ENCODE results near the gene MIS18BP1.
"Not testable (repeated sequence)": the region's sequence is repeated elsewhere in the genome, so short reads cannot be mapped to it uniquely, and the experiment has no call there.

MIS18BP1 gene

GRCh38 chr14:45246151-45246550 is 6.9 kb downstream of the MIS18BP1 start:
- no peak for DNase-seq (ENCODE audit: low read depth)

DNA sequence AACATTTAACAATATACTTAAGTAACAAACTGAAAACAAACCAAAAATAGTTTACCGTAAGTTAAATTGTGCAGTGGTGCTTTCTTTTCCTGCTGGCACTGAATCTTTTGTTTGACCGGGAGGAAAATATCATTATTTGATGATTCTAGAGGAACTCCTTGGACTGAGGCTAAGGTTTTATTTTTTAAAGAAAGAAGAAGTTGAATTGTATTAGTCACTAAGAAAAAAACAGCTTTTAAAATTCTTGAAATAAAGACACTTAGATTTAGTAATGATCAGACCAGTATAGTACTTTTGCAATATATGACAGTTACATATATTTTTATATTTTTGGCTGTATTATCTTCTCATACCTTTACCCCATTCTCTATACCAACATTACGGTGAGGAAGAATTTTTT is 10.3 kb downstream of the MIS18BP1 start:
- DNase-seq (ENCODE audit: low read depth) = no peak

DNA sequence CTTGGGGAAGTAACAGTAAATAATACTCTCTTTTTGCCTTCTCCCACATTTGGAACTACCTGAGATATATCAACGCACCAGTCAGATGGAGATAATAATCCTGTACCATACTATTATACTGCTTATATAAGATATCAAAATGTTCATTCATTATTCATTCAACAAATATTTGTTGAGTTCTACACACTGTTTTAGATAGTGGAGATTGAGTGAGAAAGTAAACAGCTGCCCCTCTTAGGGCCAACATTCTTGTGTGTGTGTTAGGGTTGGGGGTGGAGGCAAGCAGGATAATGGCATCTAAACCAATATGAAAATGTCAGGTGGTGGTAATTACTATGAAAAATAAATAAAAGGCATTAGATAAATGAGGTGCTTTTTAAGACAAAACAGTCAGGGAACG is 14.0 kb downstream of the MIS18BP1 start:
- DNase-seq (ENCODE audit: low read depth) = no peak

GRCh38 chr14:45227566-45227965 is 25.4 kb downstream of the MIS18BP1 start:
- DNase-seq (ENCODE audit: low read depth) = no peak

DNA sequence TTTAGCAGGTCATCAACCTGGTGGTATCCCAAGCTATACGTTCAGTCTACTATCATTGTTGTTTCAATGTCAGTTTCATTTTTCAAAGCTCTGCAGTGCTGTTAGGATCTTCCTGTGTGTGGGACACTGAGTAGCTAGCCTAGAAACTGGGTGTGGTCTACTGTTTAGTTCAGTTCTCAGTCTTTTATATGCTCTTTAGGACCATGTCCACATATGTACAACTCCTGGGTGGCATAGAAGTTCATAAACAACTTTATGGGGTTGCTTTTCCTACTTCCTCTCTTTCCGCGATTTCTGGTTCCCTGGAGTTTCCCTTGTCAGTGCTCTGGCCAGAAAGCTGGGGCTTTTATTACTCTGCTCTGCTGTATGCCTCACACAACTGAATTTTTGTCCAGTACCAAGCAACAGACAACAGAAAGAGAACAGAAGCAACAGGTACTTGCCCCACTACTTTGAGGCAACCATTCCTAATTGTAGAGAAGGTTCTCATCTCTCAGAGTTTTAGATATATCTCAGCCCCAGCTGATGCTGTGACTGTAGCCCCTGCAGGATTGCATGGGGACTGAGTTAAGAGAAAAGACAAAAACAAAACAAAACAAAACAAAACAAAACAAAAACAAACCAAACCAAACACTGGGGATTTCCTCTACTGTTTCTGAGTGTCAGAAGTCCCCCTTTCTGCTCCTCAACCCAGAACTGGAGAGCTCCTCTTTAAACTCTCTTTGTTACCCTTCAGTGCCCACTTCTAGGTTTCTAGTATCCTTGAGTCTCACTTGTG is 30.3 kb downstream of the MIS18BP1 start:
- DNase-seq (ENCODE audit: low read depth) = no peak

- DNase-seq (ENCODE audit: low read depth) = not testable (repeated sequence)
These were observed 38.7 kb downstream of the MIS18BP1 start for GRCh38 chr14:45214341-45214740.

- not testable (repeated sequence) for DNase-seq (ENCODE audit: low read depth)
These were observed 39.3 kb downstream of the MIS18BP1 start for GRCh38 chr14:45213716-45214115.

- DNase-seq (ENCODE audit: low read depth) = no peak
These were observed 40.8 kb downstream of the MIS18BP1 start for GRCh38 chr14:45212231-45212630.

DNA sequence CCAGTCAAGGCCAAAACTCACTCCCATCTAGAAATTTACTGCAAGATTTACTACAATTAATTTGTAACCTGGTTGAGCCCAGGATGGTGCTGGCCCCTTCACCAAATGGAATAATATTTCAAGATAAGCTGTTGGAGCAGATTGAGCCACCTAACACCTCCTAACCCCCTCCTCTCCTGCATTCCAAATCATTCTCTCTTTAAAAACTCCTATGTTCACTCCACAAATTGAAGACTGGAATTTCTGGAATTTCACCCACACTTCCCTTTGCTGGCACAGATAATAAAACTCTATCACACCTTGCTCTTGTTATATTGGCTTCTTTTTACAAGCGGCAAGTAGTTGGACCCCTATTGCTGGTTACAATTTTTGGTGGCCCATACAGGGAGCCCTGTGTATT is 41.7 kb downstream of the MIS18BP1 start:
- no peak for DNase-seq (ENCODE audit: low read depth)

DNA sequence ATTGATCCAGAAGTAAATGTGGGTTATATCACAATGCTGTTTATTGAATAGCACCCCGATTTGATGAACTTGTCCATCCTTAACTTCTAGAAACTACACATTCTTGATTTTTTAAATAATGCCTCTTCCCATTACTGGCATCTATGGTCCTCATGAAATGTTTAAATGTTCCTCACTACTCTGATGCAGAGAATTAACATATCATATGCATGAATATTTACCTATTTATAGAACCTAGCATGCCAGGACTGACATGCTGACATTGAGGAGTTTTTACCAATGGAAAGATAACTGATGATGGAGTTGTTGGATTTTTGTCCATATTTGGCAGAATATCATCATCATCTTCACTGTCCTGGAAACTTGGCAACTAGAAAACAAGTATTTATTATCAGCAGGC is 42.8 kb downstream of the MIS18BP1 start:
- no peak for DNase-seq (ENCODE audit: low read depth)

- no peak for DNase-seq (ENCODE audit: low read depth)
These were observed 48.8 kb downstream of the MIS18BP1 start for GRCh38 chr14:45204241-45204640.

- no peak for DNase-seq (ENCODE audit: low read depth)
These were observed 51.1 kb downstream of the MIS18BP1 start for GRCh38 chr14:45201905-45202304.

DNA sequence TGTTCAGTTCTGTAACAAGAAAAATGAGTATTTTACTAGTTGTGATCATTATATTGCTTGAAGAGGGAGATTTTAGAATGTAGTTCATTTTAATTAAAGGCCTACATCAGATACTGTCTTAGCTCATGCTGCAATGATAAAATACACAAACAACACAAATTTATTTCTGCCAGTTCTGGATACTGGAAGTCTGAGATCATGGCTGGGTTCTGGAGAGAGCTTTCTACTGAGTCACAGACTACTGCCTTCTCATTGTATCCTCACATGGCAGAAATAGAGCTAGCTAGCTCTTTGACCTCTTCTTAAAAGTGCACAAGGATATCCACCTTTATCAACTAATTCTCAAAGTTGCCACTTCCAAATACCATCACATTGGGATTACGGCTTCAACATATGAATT is 53.8 kb downstream of the MIS18BP1 start:
- no peak for DNase-seq (ENCODE audit: low read depth)

DNA sequence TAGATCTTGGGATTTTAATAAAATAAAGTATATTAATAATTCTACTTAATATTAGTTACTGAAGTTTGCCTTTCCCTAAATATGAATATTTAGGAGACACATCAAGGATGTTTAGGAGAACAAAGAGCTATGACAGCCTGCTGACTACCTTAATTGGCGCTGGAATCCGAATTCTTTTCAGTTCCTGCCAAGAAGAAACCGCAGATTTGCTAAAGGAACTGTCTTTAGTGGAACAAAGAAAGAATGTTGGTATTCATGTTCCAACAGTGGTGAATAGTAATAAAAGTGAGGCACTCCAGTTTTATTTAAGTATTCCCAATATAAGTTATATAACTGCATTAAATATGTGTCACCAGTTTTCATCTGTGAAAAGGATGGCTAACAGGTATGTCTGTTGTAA is 54.5 kb downstream of the MIS18BP1 start:
- DNase-seq (ENCODE audit: low read depth) = no peak

DNA sequence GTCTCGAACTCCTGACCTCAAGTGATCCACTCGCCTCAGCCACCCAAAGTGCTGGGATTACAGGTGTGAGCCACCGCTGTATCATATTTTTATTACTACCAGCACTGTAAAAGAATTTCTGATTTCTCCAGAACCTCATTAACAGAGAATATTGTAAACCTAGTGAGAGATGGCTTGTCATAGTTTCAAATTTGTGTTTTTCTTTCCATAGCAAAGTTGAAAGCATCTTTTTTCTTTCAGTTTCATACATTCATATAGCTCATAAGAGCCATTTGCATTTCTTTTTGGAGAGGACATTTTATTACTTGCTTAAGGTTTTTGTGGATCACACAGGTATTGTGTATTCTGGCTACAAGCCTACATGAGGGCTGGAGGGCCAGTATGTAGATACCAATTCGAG is 58.0 kb downstream of the MIS18BP1 start:
- no peak for DNase-seq (ENCODE audit: low read depth)

DNA sequence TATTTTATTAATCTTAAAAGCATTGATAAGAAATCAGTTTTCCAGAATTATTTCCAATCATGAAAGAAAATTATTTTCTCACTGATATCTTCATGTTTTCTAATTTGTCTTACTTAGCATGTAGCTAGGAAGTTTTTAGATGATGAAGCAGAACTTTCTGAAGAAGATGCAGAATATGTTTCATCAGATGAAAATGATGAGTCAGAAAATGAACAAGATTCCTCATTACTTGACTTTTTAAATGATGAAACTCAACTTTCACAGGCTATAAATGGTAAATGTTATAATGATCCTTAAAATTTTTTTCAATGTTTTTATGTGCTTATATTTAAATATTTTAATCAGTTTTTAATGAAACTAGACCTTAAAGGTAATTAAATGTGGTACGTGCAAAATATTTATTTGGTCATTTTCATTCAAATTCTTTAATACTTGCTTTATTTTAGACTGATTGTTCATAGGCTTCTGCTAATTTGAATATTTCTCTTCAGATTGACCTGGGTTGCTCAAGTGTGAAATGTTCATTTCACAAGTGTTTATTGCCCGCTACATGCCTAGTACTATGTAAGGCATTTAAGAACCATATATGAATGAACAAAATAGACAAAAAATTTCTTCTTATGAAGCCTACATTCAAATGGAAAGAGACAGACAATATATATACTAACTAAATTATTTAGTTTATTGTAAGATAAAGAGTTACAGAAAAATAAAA is 67.7 kb downstream of the MIS18BP1 start:
- DNase-seq (ENCODE audit: low read depth) = no peak

DNA sequence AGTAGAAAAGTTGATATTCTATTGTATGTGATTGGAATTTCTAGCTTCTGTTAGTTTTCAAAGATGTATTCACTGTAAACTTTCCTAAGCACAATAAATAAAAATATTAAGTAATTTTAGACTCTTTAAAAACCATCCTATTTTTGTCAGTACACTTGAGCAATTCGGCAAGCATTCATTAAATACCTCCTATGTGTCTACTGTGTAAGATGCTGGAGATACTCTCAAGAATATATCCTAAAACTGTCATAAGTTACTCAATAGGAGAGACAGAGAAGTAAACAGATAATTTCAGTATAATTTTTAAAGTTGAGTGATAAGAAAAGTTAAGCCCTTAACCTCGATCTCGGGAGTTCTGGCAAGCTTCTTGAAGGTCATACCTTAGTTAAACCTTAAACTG is 71.2 kb downstream of the MIS18BP1 start:
- DNase-seq (ENCODE audit: low read depth) = no peak

GRCh38 chr14:45181329-45181728 is 71.7 kb downstream of the MIS18BP1 start:
- DNase-seq (ENCODE audit: low read depth) = no peak

DNA sequence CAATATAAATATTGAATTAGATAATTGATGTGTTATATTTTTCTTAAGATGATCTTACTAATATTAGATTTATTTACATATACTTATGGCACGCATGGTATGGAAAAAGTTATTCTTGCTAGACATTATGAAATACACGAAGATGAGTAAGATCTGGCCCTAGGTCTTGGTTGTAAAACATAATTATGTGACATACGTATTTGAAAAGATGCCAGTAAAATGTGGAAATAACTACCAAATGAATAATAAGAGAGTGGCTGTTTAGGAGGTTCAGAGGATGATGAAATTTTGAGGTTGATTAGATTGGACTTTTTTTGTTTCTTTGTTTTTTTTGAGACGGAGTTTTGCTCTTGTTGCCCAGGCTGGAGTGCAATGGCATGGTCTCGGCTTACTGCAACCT is 75.9 kb downstream of the MIS18BP1 start:
- no peak for DNase-seq (ENCODE audit: low read depth)

DNA sequence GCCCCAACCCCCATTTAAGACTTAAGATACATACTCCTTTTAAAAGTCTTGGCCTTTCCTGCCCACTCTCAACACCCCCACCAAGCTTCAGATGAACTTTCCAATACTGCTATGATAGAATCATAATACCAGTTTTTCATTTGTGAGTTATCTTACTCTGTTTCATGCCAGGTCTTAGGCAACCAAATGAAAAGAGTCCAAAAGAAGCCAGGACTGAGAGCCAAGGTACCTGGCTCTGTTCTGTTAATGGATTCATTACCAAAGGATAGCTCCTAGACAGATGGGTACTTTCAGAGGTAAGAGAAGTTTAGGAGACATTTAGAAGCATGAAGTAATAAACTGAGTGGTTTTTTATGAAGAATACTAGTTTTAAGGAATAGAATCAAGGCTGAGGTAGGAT is 83.1 kb downstream of the MIS18BP1 start:
- DNase-seq (ENCODE audit: low read depth) = no peak

DNA sequence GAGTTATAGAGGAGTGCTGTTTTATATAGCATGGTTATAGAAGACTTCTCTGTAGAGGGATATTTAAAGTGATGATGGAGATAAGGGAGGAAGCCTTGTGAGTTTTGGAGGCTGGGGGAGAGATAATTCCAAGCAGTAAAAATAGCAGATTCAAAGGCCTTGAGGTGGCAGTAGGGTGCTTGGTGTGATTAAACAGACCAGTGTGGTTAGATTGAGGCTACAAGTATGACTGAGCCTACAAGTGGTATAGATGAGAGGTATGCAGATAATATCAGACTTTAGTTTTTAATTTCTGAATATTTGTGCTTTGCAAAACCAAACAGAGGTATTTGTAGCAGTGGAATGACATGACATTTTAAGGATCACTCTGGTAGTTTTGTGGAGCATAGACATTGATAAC is 96.9 kb downstream of the MIS18BP1 start:
- no peak for DNase-seq (ENCODE audit: low read depth)

Measured in stimulated activated CD8-positive, alpha-beta memory T cell treated with anti-CD3 and anti-CD28 coated beads, Interleukin-7, amount 100 ng/mL, for 24 hours (primary cell).